ENCODE measurements around the gene GPR75.

GPR75 gene

DNA sequence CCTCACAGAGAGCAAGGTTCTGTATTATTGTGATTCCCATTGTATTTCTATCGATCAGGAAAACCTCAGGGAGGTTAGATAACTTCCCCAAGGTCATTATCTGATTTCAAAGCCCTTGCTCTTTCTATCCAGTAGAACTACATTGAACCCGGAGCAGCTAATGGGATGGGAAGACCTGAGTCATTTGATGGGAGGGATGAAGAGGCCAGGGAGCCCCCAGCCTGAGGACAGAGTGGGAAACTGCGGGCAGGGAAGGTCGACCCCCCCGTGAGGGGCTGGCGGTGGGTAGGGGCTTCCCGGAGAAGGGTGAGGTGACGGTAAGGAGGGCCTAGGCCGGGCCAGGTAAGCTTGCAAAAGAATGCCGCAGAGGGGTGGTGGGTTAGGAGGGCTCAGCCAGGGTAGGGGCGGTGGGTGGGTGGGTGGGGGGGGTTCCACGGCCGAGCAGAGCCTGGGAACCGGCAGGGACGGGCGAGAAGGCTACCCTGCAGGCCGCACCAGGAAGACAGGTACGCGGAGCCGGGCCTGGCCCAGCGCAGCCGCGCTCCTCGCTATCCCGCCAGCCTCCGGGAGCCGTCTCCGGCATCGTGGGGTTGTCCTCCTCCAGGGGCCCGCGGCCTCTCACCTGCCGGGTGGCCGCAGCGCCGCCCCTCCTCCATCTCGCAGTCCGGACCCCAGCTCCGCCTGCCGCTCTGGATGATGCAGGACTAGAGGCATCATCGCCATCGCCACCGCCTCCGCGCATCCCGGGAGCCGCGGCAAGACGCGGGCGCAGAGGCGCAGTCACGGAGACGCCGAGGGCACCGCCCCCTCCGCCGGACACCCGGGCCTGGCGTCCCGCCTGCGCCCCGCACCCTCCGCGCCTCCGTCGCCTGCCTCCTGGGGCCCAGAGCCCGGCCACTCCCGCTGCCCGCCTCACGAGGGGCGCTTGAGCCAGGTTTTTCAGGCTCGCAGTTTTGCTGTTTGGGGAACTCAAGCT lies at the start of gene GPR75:
TSS of gene GPR75 (minus strand) at position 762 of the 976 bp plus-strand sequence. CDS start 5,211 bp downstream, outside the sequence.
- no peak for TF ChIP-seq CTCF (IDR thresholded peaks at IDR 0.05; ENCODE audit: insufficient read depth, low read depth, low read length, missing control alignments)
- peak; percentile 43 for DNase-seq (ENCODE audit: low read depth)
- peak within 1 kb of the TSS; percentile 40 for H3K4me3 ChIP-seq (ENCODE audit: low read length)

- DNase-seq (ENCODE audit: low read depth) = no peak
- TF ChIP-seq CTCF (IDR thresholded peaks at IDR 0.05; ENCODE audit: insufficient read depth, low read depth, low read length, missing control alignments) = no peak
- no peak overlapping the region for H3K4me3 ChIP-seq (ENCODE audit: low read length)
Observed at GRCh38 chr2:53907582-53907981, 47.8 kb upstream of the GPR75 start.

DNA sequence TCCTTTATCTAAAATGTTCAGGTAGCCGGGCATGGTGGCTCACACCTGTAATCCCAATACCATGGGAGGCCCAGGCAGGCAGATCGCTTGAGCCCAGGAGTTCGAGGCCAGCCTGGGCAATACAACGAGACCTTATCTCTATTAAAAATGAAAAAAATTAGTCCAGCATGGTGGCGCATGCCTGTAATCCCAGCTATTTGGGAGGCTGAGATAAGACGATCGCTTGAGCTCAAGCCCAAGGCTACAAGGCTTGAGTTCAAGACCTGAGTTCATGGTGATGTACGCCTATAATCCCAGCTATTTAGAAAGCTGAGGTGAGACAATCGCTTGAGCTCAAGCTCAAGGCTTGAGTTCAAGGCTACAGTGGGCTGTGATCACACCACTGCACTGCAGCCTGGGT lies 45.6 kb upstream of the GPR75 start:
- H3K4me3 ChIP-seq (ENCODE audit: low read length) = no peak overlapping the region
- TF ChIP-seq CTCF (IDR thresholded peaks at IDR 0.05; ENCODE audit: insufficient read depth, low read depth, low read length, missing control alignments) = no peak
- DNase-seq (ENCODE audit: low read depth) = no peak

DNA sequence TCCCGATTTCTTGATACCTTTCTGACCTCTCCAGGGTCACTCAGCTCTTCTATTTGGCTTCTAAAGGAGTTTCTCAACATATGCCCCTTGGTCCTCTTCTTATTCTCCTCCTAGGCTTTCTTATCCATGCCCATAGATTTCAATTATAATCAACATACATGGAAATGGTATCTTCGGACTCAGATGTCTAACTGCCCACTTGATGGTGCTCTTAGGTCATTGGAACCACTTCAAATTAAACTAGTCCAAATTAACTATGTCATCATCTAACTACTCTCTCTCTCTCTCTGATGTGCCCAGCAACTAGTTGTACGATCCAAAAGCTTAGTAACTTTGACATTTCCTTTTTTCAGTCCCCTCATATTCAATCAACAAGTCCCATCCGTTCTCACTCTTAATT lies 43.2 kb upstream of the GPR75 start:
- TF ChIP-seq CTCF (IDR thresholded peaks at IDR 0.05; ENCODE audit: insufficient read depth, low read depth, low read length, missing control alignments) = no peak
- H3K4me3 ChIP-seq (ENCODE audit: low read length) = no peak overlapping the region
- DNase-seq (ENCODE audit: low read depth) = no peak

- TF ChIP-seq CTCF (IDR thresholded peaks at IDR 0.05; ENCODE audit: insufficient read depth, low read depth, low read length, missing control alignments) = no peak
- DNase-seq (ENCODE audit: low read depth) = no peak
- no peak overlapping the region for H3K4me3 ChIP-seq (ENCODE audit: low read length)
Observed at GRCh38 chr2:53901192-53901591, 41.4 kb upstream of the GPR75 start.

DNA sequence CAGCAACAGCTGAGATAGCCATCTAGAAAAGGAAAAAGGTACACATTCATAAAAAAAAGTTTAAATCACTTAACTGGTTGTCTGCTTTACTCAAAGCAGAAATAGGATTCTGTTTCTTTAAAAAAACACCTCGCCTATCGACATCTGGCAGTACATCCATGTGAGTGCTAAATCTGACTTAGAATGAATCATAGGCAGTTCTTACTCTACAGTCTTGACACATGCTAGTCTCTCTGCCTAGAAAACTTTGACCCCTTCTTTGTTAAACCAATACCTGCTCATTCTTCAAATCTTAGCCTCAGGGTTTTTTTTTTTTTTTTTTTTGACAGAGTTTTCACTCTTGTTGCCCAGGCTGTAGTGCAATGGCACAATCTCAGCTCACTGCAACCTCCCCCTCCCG lies 37.1 kb upstream of the GPR75 start:
- DNase-seq (ENCODE audit: low read depth) = peak; percentile 91
- no peak for TF ChIP-seq CTCF (IDR thresholded peaks at IDR 0.05; ENCODE audit: insufficient read depth, low read depth, low read length, missing control alignments)
- H3K4me3 ChIP-seq (ENCODE audit: low read length) = no peak overlapping the region

Measured in epithelial cell of esophagus (primary cell).